Measurements from ENCODE around the gene ALG12.
"Not testable (repeated sequence)": the region's sequence is repeated elsewhere in the genome, so short reads cannot be mapped to it uniquely, and the experiment has no call there.

The ALG12 gene

GRCh38 chr22:49866134-49866533 is 52.1 kb downstream of the ALG12 start:
- DNase-seq (ENCODE audit: low spot score): no peak

DNA sequence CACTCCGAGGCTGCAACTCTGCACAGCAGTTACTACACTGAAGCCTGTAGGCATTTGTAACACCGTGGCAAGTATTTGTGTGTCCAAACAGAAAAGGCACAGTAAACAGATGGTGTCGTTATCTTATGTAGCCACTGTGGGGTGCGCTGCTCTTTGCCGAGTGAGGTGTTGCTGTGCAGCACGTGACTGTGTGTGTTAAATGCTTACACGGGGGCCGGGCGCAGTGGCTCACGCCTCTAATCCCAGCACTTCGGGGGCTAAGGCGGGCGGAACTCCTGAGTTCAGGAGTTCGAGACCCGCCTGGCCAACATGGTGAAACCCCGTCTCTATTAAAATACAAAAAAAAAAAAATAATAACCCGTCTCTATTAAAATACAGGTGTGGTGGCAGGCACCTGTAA is 53.1 kb downstream of the ALG12 start:
- DNase-seq (ENCODE audit: low spot score): no peak

DNA sequence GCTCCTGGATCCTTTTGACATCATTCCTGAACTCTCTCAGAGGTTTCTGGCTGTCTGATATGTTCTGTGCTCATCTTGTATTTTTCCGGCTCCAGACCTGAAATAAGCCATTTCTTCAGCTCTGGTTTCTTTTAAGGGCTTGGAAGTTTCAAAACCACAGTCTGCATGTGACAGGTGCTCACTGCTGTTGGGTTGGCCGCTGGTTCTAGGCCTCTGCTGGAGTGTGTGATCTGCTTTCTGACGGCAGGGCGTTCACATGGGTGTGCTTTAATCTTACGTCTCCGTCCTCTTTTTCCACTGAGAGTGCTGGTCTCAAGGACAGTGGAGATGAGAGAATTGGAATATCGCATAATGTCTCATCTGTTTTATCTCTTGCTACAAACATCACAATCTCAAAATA is 54.3 kb downstream of the ALG12 start:
- no peak for DNase-seq (ENCODE audit: low spot score)

DNA sequence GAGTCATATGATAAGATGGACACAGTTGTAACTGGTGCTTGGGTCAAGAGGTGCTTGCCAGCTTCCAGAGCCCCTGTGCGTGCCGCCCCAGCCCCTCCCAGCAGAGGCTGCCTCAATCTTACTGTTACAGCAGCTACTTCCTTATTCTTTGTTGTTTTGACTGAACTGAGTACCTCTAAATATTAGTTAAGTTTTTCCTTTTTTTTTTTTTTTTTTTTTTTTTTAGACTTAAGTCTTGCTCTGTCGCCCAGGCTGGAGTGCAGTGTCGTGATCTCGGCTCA is 55.8 kb downstream of the ALG12 start:
- no peak for DNase-seq (ENCODE audit: low spot score)

GRCh38 chr22:49861642-49862495 is 56.4 kb downstream of the ALG12 start:
- DNase-seq (ENCODE audit: low spot score): no peak

DNA sequence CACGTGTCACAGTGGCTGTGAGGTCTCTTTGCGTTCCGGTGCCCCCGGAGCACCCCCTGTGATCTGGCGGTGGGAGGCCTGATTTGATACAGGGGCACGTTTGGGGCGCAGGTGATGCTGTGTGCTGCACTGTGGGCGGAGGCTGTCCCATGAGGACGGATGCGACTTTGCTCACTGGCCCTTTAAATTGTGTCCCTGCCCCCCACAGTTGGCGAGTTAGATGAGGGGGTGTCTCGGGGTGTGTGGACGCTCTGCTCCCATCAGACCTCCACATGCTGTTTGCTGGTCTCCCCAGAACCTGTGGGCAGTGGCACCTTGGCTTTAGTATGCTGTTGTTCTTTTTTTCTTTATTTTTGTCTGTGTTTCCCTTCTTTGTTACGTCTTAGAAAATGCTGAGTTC is 59.4 kb downstream of the ALG12 start:
- DNase-seq (ENCODE audit: low spot score): no peak

DNA sequence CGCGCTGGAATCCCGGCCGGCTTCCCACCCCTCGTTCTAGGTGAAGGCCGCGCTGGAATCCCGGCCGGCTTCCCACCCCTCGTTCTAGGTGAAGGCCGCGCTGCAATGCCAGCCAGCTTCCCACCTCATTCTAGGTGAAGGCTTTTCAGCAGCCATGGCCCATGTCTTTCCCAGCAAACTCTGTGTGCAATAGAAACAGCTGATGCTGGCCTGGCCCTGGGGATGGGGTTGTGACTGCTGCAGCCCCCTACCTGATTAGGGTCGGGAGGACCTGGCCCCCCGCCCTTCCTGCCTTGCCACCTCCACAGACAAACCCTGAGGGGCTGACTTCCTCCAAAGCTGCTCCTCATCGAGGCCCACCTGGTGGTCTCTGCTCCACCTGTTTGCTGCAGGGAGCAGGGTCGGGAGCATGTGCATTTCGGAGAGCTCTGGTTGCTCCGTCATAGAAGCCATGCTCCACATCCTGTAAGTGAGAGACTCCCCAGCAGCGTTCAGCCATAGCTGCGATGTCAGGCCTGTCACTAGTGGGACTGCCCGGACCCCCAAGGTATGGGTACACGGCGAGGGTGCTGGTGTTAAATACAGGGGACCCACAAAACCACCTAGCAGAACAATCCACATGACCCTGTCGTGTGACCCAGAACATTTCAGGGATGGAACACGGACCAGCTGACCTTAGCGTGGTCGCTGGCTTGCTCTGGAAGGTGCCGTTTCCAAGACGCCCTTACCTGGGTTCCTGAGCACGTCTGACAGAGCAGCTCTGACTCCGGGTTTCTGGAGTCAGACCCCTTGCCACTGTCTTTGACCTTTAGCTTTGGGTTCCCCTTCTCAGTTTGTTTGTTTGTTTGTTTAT is 61.2 kb downstream of the ALG12 start:
- DNase-seq (ENCODE audit: low spot score): no peak

DNA sequence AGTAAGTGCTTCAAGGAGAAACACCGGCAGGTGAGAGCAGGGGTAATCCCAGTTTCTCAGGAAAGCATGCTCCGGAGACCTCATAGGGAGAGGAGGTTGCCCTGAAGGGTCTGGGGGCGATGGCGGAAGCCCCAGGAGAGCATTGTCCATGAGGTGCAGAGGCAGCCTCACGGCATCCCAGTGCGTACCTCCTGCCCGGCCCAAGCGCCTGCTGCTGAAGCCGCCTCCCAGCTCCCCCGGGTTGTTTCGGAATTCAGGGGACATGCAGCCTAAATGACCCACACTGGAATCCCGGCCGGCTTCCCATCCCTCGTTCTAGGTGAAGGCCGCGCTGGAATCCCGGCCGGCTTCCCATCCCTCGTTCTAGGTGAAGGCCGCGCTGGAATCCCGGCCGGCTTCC is 61.9 kb downstream of the ALG12 start:
- no peak for DNase-seq (ENCODE audit: low spot score)

DNA sequence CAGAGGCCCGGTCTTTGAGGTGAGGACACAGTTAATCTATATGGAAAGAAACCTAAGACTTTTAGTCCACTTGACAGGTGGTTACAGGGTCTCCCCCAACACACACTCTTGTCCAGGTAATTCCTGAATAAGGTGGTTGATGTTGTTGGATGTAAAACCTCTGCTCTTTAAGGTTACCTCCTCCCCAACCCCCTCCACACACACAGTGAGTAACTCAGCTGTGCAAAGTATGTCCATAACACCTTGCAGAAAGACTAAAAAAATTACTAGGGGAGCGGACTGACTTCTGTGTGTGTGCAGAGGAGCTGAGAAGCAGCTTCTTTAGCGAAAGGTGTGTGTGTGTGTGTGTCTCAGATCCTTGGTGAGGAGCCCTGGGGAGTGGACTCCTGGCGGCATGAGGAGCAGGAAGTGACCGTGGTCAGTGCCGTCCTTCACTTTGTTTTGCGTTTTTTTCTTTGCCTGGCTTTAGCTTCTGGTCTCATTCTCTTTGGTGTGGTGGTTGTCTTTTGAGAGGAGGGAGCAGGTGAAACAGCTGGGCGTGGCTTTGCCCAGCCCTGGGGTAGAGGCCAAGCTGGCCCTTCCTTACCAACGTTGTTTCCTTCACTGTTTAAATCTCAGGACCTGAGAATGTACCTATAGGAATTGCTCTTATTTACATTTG is 62.9 kb downstream of the ALG12 start:
- DNase-seq (ENCODE audit: low spot score): peak; percentile 14

GRCh38 chr22:49853981-49854831 is 64.0 kb downstream of the ALG12 start:
- DNase-seq (ENCODE audit: low spot score): peak; percentile 37

- DNase-seq (ENCODE audit: low spot score): peak; percentile 92
Observed at GRCh38 chr22:49852898-49853894, 65.0 kb downstream of the ALG12 start, which contains the start of gene ZBED4. Gene ZBED4 (plus strand): TSS chr22:49853844. CDS start chr22:49883663, 29,819 bp downstream.

GRCh38 chr22:49852568-49852897 is 65.7 kb downstream of the ALG12 start:
- not testable (repeated sequence) for DNase-seq (ENCODE audit: low spot score)

- DNase-seq (ENCODE audit: low spot score): no peak
Observed at GRCh38 chr22:49850959-49851802, 67.1 kb downstream of the ALG12 start.

Measured in RKO (cell line).